Duodenal mucosa (tissue), 2 donors: Measurements from ENCODE around the gene BCAS3.

Experiments used
- H3K27ac ChIP-seq: one replicate; pipeline ENCODE4 v1.7.0; 2013; ENCODE audit warnings: low read depth, low read length
- H3K27me3 ChIP-seq, 2 donors: one replicate each; pipeline ENCODE4 v1.7.0; 2013; ENCODE audit warnings: low read length in 2 of 2, control low read depth in 1 of 2; ENCODE audit not compliant: insufficient read depth in 2 of 2, control insufficient read depth in 1 of 2
- H3K36me3 ChIP-seq, 2 donors: one replicate each; pipeline ENCODE4 v1.7.0; 2013; ENCODE audit warnings: low read length in 2 of 2, control low read depth in 1 of 2; ENCODE audit not compliant: insufficient read depth in 2 of 2, control insufficient read depth in 1 of 2
- H3K4me1 ChIP-seq, 2 donors: one replicate each; pipeline ENCODE4 v1.7.0; 2013; ENCODE audit warnings: low read length in 2 of 2, control low read depth in 1 of 2; ENCODE audit not compliant: insufficient read depth in 2 of 2, control insufficient read depth in 1 of 2
- H3K4me3 ChIP-seq, 2 donors: one replicate each; pipeline ENCODE4 v1.7.0; 2013; ENCODE audit warnings: low read length in 2 of 2, low read depth in 1 of 2
- H3K9ac ChIP-seq, 2 donors: one replicate each; pipeline ENCODE4 v1.7.0; 2013; ENCODE audit warnings: low read length in 2 of 2, low read depth in 1 of 2
- H3K9me3 ChIP-seq, 2 donors: one replicate each; pipeline ENCODE4 v1.7.0; 2013; ENCODE audit warnings: low read length in 2 of 2, control low read depth in 1 of 2; ENCODE audit not compliant: control insufficient read depth in 1 of 2

The BCAS3 gene

GRCh38 chr17:61360318-61360943, 682.8 kb downstream of the BCAS3 start:
- Histone ChIP-seq H3K27me3 (no peaks in the 10 kb centered on the region), H3K4me1 (no peaks in the 10 kb centered on the region), H3K27ac (no peak overlapping the region), H3K9me3 (no peaks in the 10 kb centered on the region), H3K9ac (no peak overlapping the region), H3K36me3 (no peaks in the 10 kb centered on the region), H3K4me3 (no peak overlapping the region)

GRCh38 chr17:61361084-61361483, 683.4 kb downstream of the BCAS3 start:
- Histone ChIP-seq H3K27ac (no peak overlapping the region), H3K36me3 (no peaks in the 10 kb centered on the region), H3K9me3 (no peaks in the 10 kb centered on the region), H3K4me1 (no peaks in the 10 kb centered on the region), H3K4me3 (no peak overlapping the region), H3K27me3 (no peaks in the 10 kb centered on the region), H3K9ac (no peak overlapping the region)

GRCh38 chr17:61362396-61362795, 684.7 kb downstream of the BCAS3 start:
- H3K27me3 ChIP-seq = no peaks in the 10 kb centered on the region
- no peaks in the 10 kb centered on the region for H3K36me3 ChIP-seq
- H3K9ac ChIP-seq = no peak overlapping the region
- H3K9me3 ChIP-seq = no peaks in the 10 kb centered on the region
- H3K4me3 ChIP-seq = no peak overlapping the region
- H3K4me1 ChIP-seq = peaks cover 0 to 4% of the 10 kb centered on the region in 2 donors
- H3K27ac ChIP-seq = no peak overlapping the region

GRCh38 chr17:61362852-61363600, 685.4 kb downstream of the BCAS3 start:
- Histone ChIP-seq H3K36me3 (no peaks in the 10 kb centered on the region), H3K27ac (no peak overlapping the region), H3K27me3 (no peaks in the 10 kb centered on the region), H3K9ac (no peak overlapping the region), H3K4me1 (peaks cover 0 to 4% of the 10 kb centered on the region in 2 donors), H3K4me3 (no peak overlapping the region), H3K9me3 (no peaks in the 10 kb centered on the region)

- H3K9me3 ChIP-seq = no peaks in the 10 kb centered on the region
- H3K27me3 ChIP-seq = no peaks in the 10 kb centered on the region
- H3K27ac ChIP-seq = no peak overlapping the region
- no peaks in the 10 kb centered on the region for H3K36me3 ChIP-seq
- no peak overlapping the region for H3K4me3 ChIP-seq
- peaks cover 0 to 4% of the 10 kb centered on the region in 2 donors for H3K4me1 ChIP-seq
- no peak overlapping the region for H3K9ac ChIP-seq
Measured at GRCh38 chr17:61363601-61364462, 686.2 kb downstream of the BCAS3 start.

GRCh38 chr17:61364463-61364846, 686.8 kb downstream of the BCAS3 start:
- H3K4me3 ChIP-seq = no peak overlapping the region
- H3K9ac ChIP-seq = no peak overlapping the region
- H3K9me3 ChIP-seq = no peaks in the 10 kb centered on the region
- H3K4me1 ChIP-seq = peaks cover 0 to 4% of the 10 kb centered on the region in 2 donors
- no peak overlapping the region for H3K27ac ChIP-seq
- no peaks in the 10 kb centered on the region for H3K27me3 ChIP-seq
- no peaks in the 10 kb centered on the region for H3K36me3 ChIP-seq

- no peaks in the 10 kb centered on the region for H3K27me3 ChIP-seq
- H3K4me3 ChIP-seq = no peak overlapping the region
- H3K9ac ChIP-seq = no peak overlapping the region
- no peak overlapping the region for H3K27ac ChIP-seq
- H3K9me3 ChIP-seq = no peaks in the 10 kb centered on the region
- no peaks in the 10 kb centered on the region for H3K36me3 ChIP-seq
- peaks cover 0 to 4% of the 10 kb centered on the region in 2 donors for H3K4me1 ChIP-seq
Measured at GRCh38 chr17:61366076-61366714, 688.5 kb downstream of the BCAS3 start.

- Histone ChIP-seq H3K4me3 (no peak overlapping the region), H3K27me3 (no peaks in the 10 kb centered on the region), H3K9ac (no peak overlapping the region), H3K36me3 (no peaks in the 10 kb centered on the region), H3K4me1 (peaks cover 0 to 4% of the 10 kb centered on the region in 2 donors), H3K9me3 (no peaks in the 10 kb centered on the region), H3K27ac (no peak overlapping the region)
Measured at GRCh38 chr17:61366715-61367413, 689.2 kb downstream of the BCAS3 start.

- Histone ChIP-seq H3K9ac (no peak overlapping the region), H3K27ac (no peak overlapping the region), H3K9me3 (no peaks in the 10 kb centered on the region), H3K4me1 (peaks cover 0 to 4% of the 10 kb centered on the region in 2 donors), H3K36me3 (no peaks in the 10 kb centered on the region), H3K27me3 (no peaks in the 10 kb centered on the region), H3K4me3 (no peak overlapping the region)
Measured at GRCh38 chr17:61368049-61368831, 690.6 kb downstream of the BCAS3 start.
